ENCODE data around the gene ABCG4.

- no peak for TF ChIP-seq POLR2A (IDR thresholded peaks at IDR 0.05; ENCODE audit: borderline replicate concordance, extremely low read depth, insufficient read depth, insufficient read length)
- TF ChIP-seq CTCF (IDR thresholded peaks at IDR 0.05 in 2 of 3, conservative IDR thresholded peaks at IDR 0.05 in 1 of 3; ENCODE audit: borderline replicate concordance in 1 of 3, insufficient read depth in 1 of 3, low read depth in 2 of 3, low read length in 2 of 3) = peak in 2 of 3 experiments; percentile 61 to 63; a peak in 4 of 6 replicates
- TF ChIP-seq EZH2 (IDR thresholded peaks at IDR 0.05) = no peak
- TF ChIP-seq ZNF274 (IDR thresholded peaks at IDR 0.05; ENCODE audit: low read depth, low read length) = no peak
Observed at GRCh38 chr11:119100246-119100970, 48.4 kb upstream of the ABCG4 start.
